ENCODE data around the gene PRRX2.
"Not testable (repeated sequence)": the region's sequence is repeated elsewhere in the genome, so short reads cannot be mapped to it uniquely, and the experiment has no call there.

The PRRX2 gene

GRCh38 chr9:129737479-129738274, 72.2 kb downstream of the PRRX2 start:
- Histone ChIP-seq H3K4me3 (ENCODE audit: low read length) (peak overlapping the region; percentile 63), H3K9ac (ENCODE audit: low read depth, low read length) (peak overlapping the region; percentile 64), H3K27ac (ENCODE audit: low read depth, low read length) (no peak overlapping the region), H3K9me3 (ENCODE audit: insufficient read depth, low read depth, low read length) (no peaks in the 10 kb centered on the region), H3K36me3 (ENCODE audit: insufficient read depth, low read length) (no peaks in the 10 kb centered on the region), H3K4me1 (ENCODE audit: insufficient read depth, low read length) (peaks cover 3% of the 10 kb centered on the region; the same call in 1 of the 2 replicates), H3K27me3 (ENCODE audit: insufficient read depth, low read length) (no peaks in the 10 kb centered on the region; the same call in 1 of the 2 replicates)
- 8% methylated on average over 48 of the region's 48 CpGs for WGBS

GRCh38 chr9:129739432-129739831, 74.0 kb downstream of the PRRX2 start:
- Histone ChIP-seq H3K4me1 (ENCODE audit: insufficient read depth, low read length) (peaks cover 3% of the 10 kb centered on the region; the same call in 1 of the 2 replicates), H3K27ac (ENCODE audit: low read depth, low read length) (no peak overlapping the region), H3K4me3 (ENCODE audit: low read length) (no peak overlapping the region), H3K9ac (ENCODE audit: low read depth, low read length) (no peak overlapping the region), H3K36me3 (ENCODE audit: insufficient read depth, low read length) (no peaks in the 10 kb centered on the region), H3K9me3 (ENCODE audit: insufficient read depth, low read depth, low read length) (no peaks in the 10 kb centered on the region), H3K27me3 (ENCODE audit: insufficient read depth, low read length) (no peaks in the 10 kb centered on the region; the same call in 1 of the 2 replicates)
- WGBS = 94% methylated on average over 16 of the region's 16 CpGs

GRCh38 chr9:129740174-129740573, 74.7 kb downstream of the PRRX2 start:
- H3K4me1 ChIP-seq (ENCODE audit: insufficient read depth, low read length) = peaks cover 3% of the 10 kb centered on the region; the same call in 1 of the 2 replicates
- no peaks in the 10 kb centered on the region for H3K9me3 ChIP-seq (ENCODE audit: insufficient read depth, low read depth, low read length)
- WGBS = 79% methylated on average over 7 of the region's 7 CpGs
- no peak overlapping the region for H3K9ac ChIP-seq (ENCODE audit: low read depth, low read length)
- no peak overlapping the region for H3K27ac ChIP-seq (ENCODE audit: low read depth, low read length)
- H3K27me3 ChIP-seq (ENCODE audit: insufficient read depth, low read length) = no peaks in the 10 kb centered on the region; the same call in 1 of the 2 replicates
- no peak overlapping the region for H3K4me3 ChIP-seq (ENCODE audit: low read length)
- H3K36me3 ChIP-seq (ENCODE audit: insufficient read depth, low read length) = no peaks in the 10 kb centered on the region

- Histone ChIP-seq H3K27ac (ENCODE audit: low read depth, low read length) (no peak overlapping the region), H3K9me3 (ENCODE audit: insufficient read depth, low read depth, low read length) (no peaks in the 10 kb centered on the region), H3K27me3 (ENCODE audit: insufficient read depth, low read length) (no peaks in the 10 kb centered on the region; the same call in 1 of the 2 replicates), H3K9ac (ENCODE audit: low read depth, low read length) (no peak overlapping the region), H3K4me1 (ENCODE audit: insufficient read depth, low read length) (peaks cover 3% of the 10 kb centered on the region; the same call in 1 of the 2 replicates), H3K4me3 (ENCODE audit: low read length) (no peak overlapping the region), H3K36me3 (ENCODE audit: insufficient read depth, low read length) (no peaks in the 10 kb centered on the region)
- 96% methylated on average over 12 of the region's 13 CpGs for WGBS
Observed at GRCh38 chr9:129740666-129741464, 75.4 kb downstream of the PRRX2 start.

- no peaks in the 10 kb centered on the region for H3K4me1 ChIP-seq (ENCODE audit: insufficient read depth, low read length)
Observed at GRCh38 chr9:129745200-129745599, 79.8 kb downstream of the PRRX2 start.

GRCh38 chr9:129746092-129746777, 80.8 kb downstream of the PRRX2 start:
- no peak overlapping the region for H3K4me3 ChIP-seq (ENCODE audit: low read length)
- H3K27ac ChIP-seq (ENCODE audit: low read depth, low read length) = no peak overlapping the region
- H3K9ac ChIP-seq (ENCODE audit: low read depth, low read length) = no peak overlapping the region
- WGBS = 84% methylated on average over 9 of the region's 9 CpGs
- H3K4me1 ChIP-seq (ENCODE audit: insufficient read depth, low read length) = no peaks in the 10 kb centered on the region
- no peaks in the 10 kb centered on the region for H3K27me3 ChIP-seq (ENCODE audit: insufficient read depth, low read length)
- no peaks in the 10 kb centered on the region for H3K9me3 ChIP-seq (ENCODE audit: insufficient read depth, low read depth, low read length)
- H3K36me3 ChIP-seq (ENCODE audit: insufficient read depth, low read length) = no peaks in the 10 kb centered on the region

More at GRCh38 chr9:129745200-129745599, 79.8 kb downstream of the PRRX2 start:
- Histone ChIP-seq H3K9me3 (ENCODE audit: insufficient read depth, low read depth, low read length) (no peaks in the 10 kb centered on the region), H3K4me3 (ENCODE audit: low read length) (no peak overlapping the region), H3K27me3 (ENCODE audit: insufficient read depth, low read length) (no peaks in the 10 kb centered on the region), H3K36me3 (ENCODE audit: insufficient read depth, low read length) (no peaks in the 10 kb centered on the region), H3K9ac (ENCODE audit: low read depth, low read length) (no peak overlapping the region), H3K27ac (ENCODE audit: low read depth, low read length) (no peak overlapping the region)
- 96% methylated on average over 7 of the region's 7 CpGs for WGBS

- peaks cover 7% of the 10 kb centered on the region for H3K4me1 ChIP-seq (ENCODE audit: insufficient read depth, low read length)
- no peaks in the 10 kb centered on the region for H3K36me3 ChIP-seq (ENCODE audit: insufficient read depth, low read length)
- WGBS = 89% methylated on average over 5 of the region's 5 CpGs
- H3K9ac ChIP-seq (ENCODE audit: low read depth, low read length) = no peak overlapping the region
- no peak overlapping the region for H3K4me3 ChIP-seq (ENCODE audit: low read length)
- H3K9me3 ChIP-seq (ENCODE audit: insufficient read depth, low read depth, low read length) = no peaks in the 10 kb centered on the region
- H3K27ac ChIP-seq (ENCODE audit: low read depth, low read length) = no peak overlapping the region
- no peaks in the 10 kb centered on the region for H3K27me3 ChIP-seq (ENCODE audit: insufficient read depth, low read length)
Observed at GRCh38 chr9:129748249-129748648, 82.8 kb downstream of the PRRX2 start.

GRCh38 chr9:129749052-129749451, 83.6 kb downstream of the PRRX2 start:
- not testable (repeated sequence) for H3K27ac ChIP-seq (ENCODE audit: low read depth, low read length); H3K9me3 ChIP-seq (ENCODE audit: insufficient read depth, low read depth, low read length); H3K4me1 ChIP-seq (ENCODE audit: insufficient read depth, low read length); H3K4me3 ChIP-seq (ENCODE audit: low read length); H3K9ac ChIP-seq (ENCODE audit: low read depth, low read length); H3K36me3 ChIP-seq (ENCODE audit: insufficient read depth, low read length); H3K27me3 ChIP-seq (ENCODE audit: insufficient read depth, low read length)
- WGBS = 88% methylated on average over 4 of the region's 4 CpGs

GRCh38 chr9:129749575-129749974, 84.1 kb downstream of the PRRX2 start:
- Histone ChIP-seq H3K9me3 (ENCODE audit: insufficient read depth, low read depth, low read length) (no peaks in the 10 kb centered on the region), H3K27me3 (ENCODE audit: insufficient read depth, low read length) (no peaks in the 10 kb centered on the region), H3K36me3 (ENCODE audit: insufficient read depth, low read length) (no peaks in the 10 kb centered on the region), H3K27ac (ENCODE audit: low read depth, low read length) (no peak overlapping the region), H3K4me3 (ENCODE audit: low read length) (no peak overlapping the region), H3K9ac (ENCODE audit: low read depth, low read length) (no peak overlapping the region), H3K4me1 (ENCODE audit: insufficient read depth, low read length) (peaks cover 7% of the 10 kb centered on the region)
- 94% methylated on average over 6 of the region's 6 CpGs for WGBS

- Histone ChIP-seq H3K4me1 (ENCODE audit: insufficient read depth, low read length) (peaks cover 7% of the 10 kb centered on the region), H3K9me3 (ENCODE audit: insufficient read depth, low read depth, low read length) (no peaks in the 10 kb centered on the region), H3K27me3 (ENCODE audit: insufficient read depth, low read length) (no peaks in the 10 kb centered on the region), H3K36me3 (ENCODE audit: insufficient read depth, low read length) (no peaks in the 10 kb centered on the region), H3K27ac (ENCODE audit: low read depth, low read length) (no peak overlapping the region), H3K9ac (ENCODE audit: low read depth, low read length) (no peak overlapping the region), H3K4me3 (ENCODE audit: low read length) (no peak overlapping the region)
- WGBS = 89% methylated on average over 9 of the region's 9 CpGs
Observed at GRCh38 chr9:129750013-129750638, 84.7 kb downstream of the PRRX2 start.
